Measurements from ENCODE around the gene CTSZ. TPM values are rescaled to one million over a fixed set of nuclear protein-coding genes. Genes with fewer than 3 reads are reported as not detected.

The CTSZ gene
- total and polyA plus RNA-seq, 2 of the 4 experiments (the other 2 are of a cell fraction): 46.1 to 88.5 TPM

GRCh38 chr20:59025511-59025910 lies 18.5 kb upstream of the CTSZ start:
- Histone ChIP-seq H2BK5ac (ENCODE audit: low read depth, low read length, poor library complexity, severe bottlenecking) (no peak overlapping the region), H4K5ac (ENCODE audit: low read depth, low read length) (no peak overlapping the region), H3K18ac (ENCODE audit: low read depth, low read length) (no peak overlapping the region), H3K79me1 (ENCODE audit: low read depth in 1 of 2, low read length in 2 of 2) (peaks cover 6 to 67% of the 10 kb centered on the region in 2 experiments; a peak in 3 of 4 replicates), H3K27me3 (ENCODE audit: control insufficient read depth, insufficient read depth, low read length) (no peaks in the 10 kb centered on the region), H2BK20ac (ENCODE audit: low read depth, low read length) (no peak overlapping the region), H3K4me3 (ENCODE audit: insufficient read depth, low read depth, low read length) (no peak overlapping the region), H3K4me1 (ENCODE audit: control insufficient read depth, insufficient read depth, low read length) (peaks cover 4% of the 10 kb centered on the region; the same call in 1 of the 2 replicates), H3K9ac (ENCODE audit: low read depth, low read length) (no peak overlapping the region), H3K23ac (ENCODE audit: low read depth, low read length) (no peak overlapping the region), H3K9me1 (ENCODE audit: insufficient read depth, low read length) (peaks cover 14% of the 10 kb centered on the region), H2AK5ac (ENCODE audit: low read depth, low read length) (no peak overlapping the region), H3K4ac (ENCODE audit: low read depth, low read length) (no peak overlapping the region), H2BK15ac (ENCODE audit: low read depth, low read length) (no peak overlapping the region), H3K9me3 (ENCODE audit: control insufficient read depth, insufficient read depth, low read length) (no peaks in the 10 kb centered on the region), H2AFZ (replicated peaks; ENCODE audit: low read length, poor library complexity) (no peak overlapping the region), H2AK9ac (replicated peaks; ENCODE audit: low read depth, low read length, poor library complexity) (no peak overlapping the region), H4K20me1 (ENCODE audit: insufficient read depth, low read length) (peaks cover 49% of the 10 kb centered on the region), H3K27ac (ENCODE audit: insufficient read depth, low read length) (no peak overlapping the region), H3K14ac (replicated peaks; ENCODE audit: low read depth, low read length) (no peak overlapping the region), H4K91ac (ENCODE audit: insufficient read depth, low read depth, low read length) (no peak overlapping the region), H3K36me3 (ENCODE audit: control insufficient read depth, insufficient read depth, low read length) (peaks cover 31% of the 10 kb centered on the region), H3K4me2 (ENCODE audit: low read depth, low read length) (no peak overlapping the region), H4K8ac (ENCODE audit: low read depth in 2 of 2, low read length in 2 of 2) (no peak overlapping the region), H3K56ac (ENCODE audit: extremely low read depth, insufficient read depth, low read length) (no peak overlapping the region), H2BK120ac (ENCODE audit: low read depth, low read length) (no peak overlapping the region)
- no peak for DNase-seq
- POLR2A ChIA-PET (ENCODE audit: unreplicated experiment): no interaction called here
- intact Hi-C loops (cut with micrococcal nuclease): loop anchor here (5.0 kb wide), 1 partner anchor 38 kb away; no protein-coding TSS in a partner anchor
- dilution Hi-C loops (cut with HindIII; ENCODE audit: low sequenced_read_pairs, unreplicated experiment): no loop called here
- 100% methylated on average over 3 of the region's 4 CpGs; no CpG with 5 or more reads in 1 of the 2 experiments for WGBS, 2 experiments (ENCODE audit: extremely low coverage in 2 of 2, insufficient read length in 1 of 2)
- in situ Hi-C loops (cut with MboI; ENCODE audit: low sequenced_read_pairs): loop anchor here (10.0 to 25.0 kb wide), 4 partner anchors 121 to 1638 kb away; partner anchors contain the start of genes ANKRD60 and RBM38
- CTCF ChIA-PET: no interaction called here
- no TSS peak for BruUV-seq (replicated peaks)
- no peak for ATAC-seq (ENCODE audit: low read depth)
- TF ChIP-seq RAD21 (IDR thresholded peaks at IDR 0.05; ENCODE audit: low read length): no peak
- TF ChIP-seq MAFK (IDR thresholded peaks at IDR 0.05; ENCODE audit: low read depth, low read length): no peak
- no peak for TF ChIP-seq CHD1 (IDR thresholded peaks at IDR 0.05; ENCODE audit: low read depth, low read length)
- TF ChIP-seq RFX5 (IDR thresholded peaks at IDR 0.05; ENCODE audit: low read depth, low read length): no peak
- TF ChIP-seq POLR2A (IDR thresholded peaks at IDR 0.05; ENCODE audit: low read depth, low read length): no peak
- no peak for TF ChIP-seq CEBPB (IDR thresholded peaks at IDR 0.05; ENCODE audit: low read depth, low read length)
- no peak for TF ChIP-seq BHLHE40 (IDR thresholded peaks at IDR 0.05; ENCODE audit: low read depth, low read length)
- TF ChIP-seq MAZ (IDR thresholded peaks at IDR 0.05; ENCODE audit: borderline replicate concordance, low read depth, low read length): no peak
- no peak for TF ChIP-seq FOS (IDR thresholded peaks at IDR 0.05; ENCODE audit: low read depth, low read length)
- TF ChIP-seq ELK1 (IDR thresholded peaks at IDR 0.05; ENCODE audit: borderline replicate concordance, low read depth, low read length): no peak
- TF ChIP-seq, protein P1, sequence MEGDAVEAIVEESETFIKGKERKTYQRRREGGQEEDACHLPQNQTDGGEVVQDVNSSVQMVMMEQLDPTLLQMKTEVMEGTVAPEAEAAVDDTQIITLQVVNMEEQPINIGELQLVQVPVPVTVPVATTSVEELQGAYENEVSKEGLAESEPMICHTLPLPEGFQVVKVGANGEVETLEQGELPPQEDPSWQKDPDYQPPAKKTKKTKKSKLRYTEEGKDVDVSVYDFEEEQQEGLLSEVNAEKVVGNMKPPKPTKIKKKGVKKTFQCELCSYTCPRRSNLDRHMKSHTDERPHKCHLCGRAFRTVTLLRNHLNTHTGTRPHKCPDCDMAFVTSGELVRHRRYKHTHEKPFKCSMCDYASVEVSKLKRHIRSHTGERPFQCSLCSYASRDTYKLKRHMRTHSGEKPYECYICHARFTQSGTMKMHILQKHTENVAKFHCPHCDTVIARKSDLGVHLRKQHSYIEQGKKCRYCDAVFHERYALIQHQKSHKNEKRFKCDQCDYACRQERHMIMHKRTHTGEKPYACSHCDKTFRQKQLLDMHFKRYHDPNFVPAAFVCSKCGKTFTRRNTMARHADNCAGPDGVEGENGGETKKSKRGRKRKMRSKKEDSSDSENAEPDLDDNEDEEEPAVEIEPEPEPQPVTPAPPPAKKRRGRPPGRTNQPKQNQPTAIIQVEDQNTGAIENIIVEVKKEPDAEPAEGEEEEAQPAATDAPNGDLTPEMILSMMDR (conservative IDR thresholded peaks at IDR 0.05; ENCODE audit: low read depth, low read length): no peak
- no peak for TF ChIP-seq RCOR1 (IDR thresholded peaks at IDR 0.05; ENCODE audit: insufficient replicate concordance, low read length)
- TF ChIP-seq SMC3 (IDR thresholded peaks at IDR 0.05; ENCODE audit: low read depth, low read length): no peak
- no peak for TF ChIP-seq NFE2L2 (IDR thresholded peaks at IDR 0.05; ENCODE audit: low read depth, low read length)

Data from IMR-90 (cell line).